GM12864 (cell line): Measurements from ENCODE around the gene SF1.
A peak's percentile ranks its signal among the peaks of the same experiment; 100 is the strongest.

Experiments
- DNase-seq: peaks from one replicate; pipeline ENCODE4 v3.0.0-alpha.2; 2011; ENCODE audit warnings: low read depth
- H3K4me3 ChIP-seq: 2 replicates; pipeline ENCODE4 v1.5.1; 2011; ENCODE audit warnings: mild to moderate bottlenecking, low read depth, low read length, control low read depth
- TF ChIP-seq, protein P1 (sequence below): IDR thresholded peaks from 2 replicates; pipeline ENCODE4 v1.5.1; 2011; ENCODE audit warnings: low read depth, mild to moderate bottlenecking, moderate library complexity, low read length, control low read depth, inconsistent platforms; ENCODE audit errors: missing control alignments

The SF1 gene

GRCh38 chr11:64724863-64725532 lies 53.3 kb downstream of the SF1 start:
- TF ChIP-seq, protein P1, sequence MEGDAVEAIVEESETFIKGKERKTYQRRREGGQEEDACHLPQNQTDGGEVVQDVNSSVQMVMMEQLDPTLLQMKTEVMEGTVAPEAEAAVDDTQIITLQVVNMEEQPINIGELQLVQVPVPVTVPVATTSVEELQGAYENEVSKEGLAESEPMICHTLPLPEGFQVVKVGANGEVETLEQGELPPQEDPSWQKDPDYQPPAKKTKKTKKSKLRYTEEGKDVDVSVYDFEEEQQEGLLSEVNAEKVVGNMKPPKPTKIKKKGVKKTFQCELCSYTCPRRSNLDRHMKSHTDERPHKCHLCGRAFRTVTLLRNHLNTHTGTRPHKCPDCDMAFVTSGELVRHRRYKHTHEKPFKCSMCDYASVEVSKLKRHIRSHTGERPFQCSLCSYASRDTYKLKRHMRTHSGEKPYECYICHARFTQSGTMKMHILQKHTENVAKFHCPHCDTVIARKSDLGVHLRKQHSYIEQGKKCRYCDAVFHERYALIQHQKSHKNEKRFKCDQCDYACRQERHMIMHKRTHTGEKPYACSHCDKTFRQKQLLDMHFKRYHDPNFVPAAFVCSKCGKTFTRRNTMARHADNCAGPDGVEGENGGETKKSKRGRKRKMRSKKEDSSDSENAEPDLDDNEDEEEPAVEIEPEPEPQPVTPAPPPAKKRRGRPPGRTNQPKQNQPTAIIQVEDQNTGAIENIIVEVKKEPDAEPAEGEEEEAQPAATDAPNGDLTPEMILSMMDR, result no peak
- H3K4me3 ChIP-seq, result no peak overlapping the region
- DNase-seq, result no peak

DNA sequence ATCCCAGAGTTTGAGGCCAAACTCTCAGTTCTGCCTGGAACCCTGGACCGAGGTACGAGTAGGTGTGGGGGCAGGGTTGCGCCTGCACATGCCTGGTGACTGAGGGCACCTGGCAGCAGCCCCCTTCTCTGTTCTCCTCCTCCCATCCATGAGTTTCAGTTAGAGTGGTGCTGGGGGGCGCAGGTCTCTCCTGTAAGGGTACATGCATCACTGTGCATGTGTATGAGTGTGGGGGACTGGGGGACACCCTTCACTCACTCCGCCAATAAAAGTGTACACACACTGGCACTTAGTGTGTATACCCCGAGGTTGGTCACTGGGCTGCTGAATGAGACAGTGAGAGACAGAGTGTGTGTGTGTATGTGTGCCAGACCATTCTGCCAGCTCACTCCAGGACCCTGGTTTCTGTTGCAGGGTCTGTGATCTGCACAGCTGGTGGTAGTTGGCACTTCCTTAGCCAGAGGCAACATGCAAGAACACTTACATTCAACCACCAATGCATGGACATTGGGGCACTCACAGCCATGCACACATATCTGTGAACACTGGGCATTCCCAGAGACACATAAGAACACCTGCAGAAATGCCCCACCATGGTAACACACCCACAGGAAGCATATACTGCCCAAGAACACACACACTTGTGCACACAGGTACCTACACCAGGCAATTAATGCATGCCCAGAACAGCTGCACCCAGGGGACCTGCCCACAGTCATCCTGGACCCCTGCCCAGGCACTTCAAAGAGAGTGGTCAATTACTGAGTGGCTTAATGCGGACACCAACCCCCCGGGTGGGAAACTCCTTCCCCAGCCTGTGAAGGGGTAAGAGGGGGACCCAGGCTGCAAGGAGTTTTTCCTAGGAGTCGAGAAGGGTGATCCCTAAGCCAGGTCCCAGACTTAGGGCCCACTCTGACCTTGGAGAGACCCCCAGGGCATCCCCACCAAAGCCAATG lies 54.2 kb downstream of the SF1 start:
- TF ChIP-seq, protein P1, result no peak
- no peak overlapping the region; the same call in 1 of the 2 replicates for H3K4me3 ChIP-seq

DNA sequence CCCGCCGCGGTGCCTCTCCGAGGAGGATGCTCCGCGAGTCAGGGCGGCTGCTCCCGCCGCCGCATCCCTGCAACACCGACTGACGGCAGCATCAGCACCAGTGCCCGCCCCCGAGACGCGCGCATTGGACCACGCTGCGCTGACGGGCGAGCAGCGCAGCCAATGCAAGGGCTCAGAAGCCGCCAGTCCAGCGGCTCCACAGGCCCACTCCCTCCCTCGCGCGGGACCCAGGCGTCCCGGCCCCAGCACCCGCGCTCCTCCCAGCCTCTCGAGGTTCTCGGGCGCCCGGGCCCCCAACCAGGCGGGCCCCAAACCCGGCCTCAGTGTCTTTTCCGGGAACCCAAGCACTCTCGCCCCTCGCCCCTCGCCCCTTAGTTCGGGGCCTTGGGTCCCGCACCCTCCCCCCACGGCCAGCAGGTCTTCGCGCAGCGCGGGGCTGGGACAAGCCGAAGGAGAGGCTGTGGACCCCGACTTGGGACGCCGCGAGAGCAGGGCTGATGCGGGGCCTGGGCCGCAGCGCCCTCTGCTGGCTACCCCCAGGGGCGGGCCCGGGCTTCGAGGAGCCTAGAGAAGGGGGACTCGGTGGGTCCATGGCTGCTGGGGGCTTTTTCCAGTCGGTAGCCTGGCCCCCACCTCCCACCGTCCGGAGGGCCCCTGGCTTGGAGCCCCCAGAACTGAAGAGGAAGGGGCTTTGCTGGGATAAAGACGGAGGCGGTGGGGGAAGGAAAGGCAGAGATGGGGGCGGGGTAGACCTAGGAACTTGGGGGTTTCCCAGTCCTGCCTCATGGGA lies 55.0 kb downstream of the SF1 start, which contains the start of gene NRXN2:
Gene NRXN2, minus strand, starts transcription at position 81 of the 790 bp plus-strand sequence. CDS start 9,498 bp downstream, outside the sequence.
- peak within 1 kb of the TSS; percentile 60 for H3K4me3 ChIP-seq
- no peak for DNase-seq
- TF ChIP-seq, protein P1, result peak; percentile 86

More for the DNA sequence above, 54.2 kb downstream of the SF1 start:
- no peak for DNase-seq

GRCh38 chr11:64722141-64723065 lies 55.9 kb downstream of the SF1 start:
- no peak overlapping the region for H3K4me3 ChIP-seq
- DNase-seq, result no peak
- TF ChIP-seq, protein P1, result no peak

GRCh38 chr11:64721359-64721699 lies 57.0 kb downstream of the SF1 start:
- H3K4me3 ChIP-seq, result no peak overlapping the region
- no peak for DNase-seq
- TF ChIP-seq, protein P1, result no peak
